GM12878 (cell line): ENCODE measurements around the gene DIP2A.

Experiments
- CEBPB ChIP-seq, 2 experiments: fragments of 150-350 bp in 1 of 2; IDR thresholded peaks; 2 replicates each; pipeline ENCODE4 v1.6.1; 2012 to 2014; ENCODE audit warnings: low read depth in 2 of 2, low read length in 2 of 2, borderline replicate concordance in 1 of 2, inconsistent platforms in 1 of 2
- EGR1 ChIP-seq, 2 experiments: IDR thresholded peaks; 1 replicate in 1 of 2; 2 replicates in 1 of 2; pipeline ENCODE4 v1.6.1; 2011 to 2012; ENCODE audit warnings: low read depth in 2 of 2, low read length in 2 of 2, borderline replicate concordance in 1 of 2, mild to moderate bottlenecking in 1 of 2, moderate library complexity in 1 of 2
- NRF1 ChIP-seq: conservative IDR thresholded peaks from 2 replicates; pipeline ENCODE4 v1.6.1; 2011; ENCODE audit warnings: mild to moderate bottlenecking, low read depth, low read length, improper control_type of control experiment
- POLR2AphosphoS5 ChIP-seq: IDR thresholded peaks from 2 replicates; pipeline ENCODE4 v1.6.1; 2011; ENCODE audit warnings: mild to moderate bottlenecking, low read length, inconsistent platforms
- RFX5 ChIP-seq: IDR thresholded peaks from 2 replicates; pipeline ENCODE4 v1.6.1; 2011; ENCODE audit warnings: low read depth, low read length, improper control_type of control experiment
- SREBF2 ChIP-seq: IDR thresholded peaks from 2 replicates; pipeline ENCODE4 v1.6.1; 2012; ENCODE audit warnings: mild to moderate bottlenecking, low read length
- SUZ12 ChIP-seq: fragments of 200-600 bp; sonication (generic); IDR thresholded peaks from one replicate; pipeline ENCODE4 v1.6.1; 2018; ENCODE audit warnings: antibody characterized with exemption, mild to moderate bottlenecking; ENCODE audit not compliant: unreplicated experiment
- TF ChIP-seq, protein P1 (sequence below), 3 experiments: IDR thresholded peaks in 2 of 3; conservative IDR thresholded peaks in 1 of 3; 2 replicates each; pipeline ENCODE4 v1.5.1; 2011; ENCODE audit warnings: low read depth in 3 of 3, low read length in 3 of 3, mild to moderate bottlenecking in 3 of 3, control low read depth in 2 of 3, moderate library complexity in 2 of 3, inconsistent platforms in 1 of 3, mixed read lengths in 1 of 3; ENCODE audit not compliant: control insufficient read depth in 2 of 3, insufficient read depth in 1 of 3; ENCODE audit errors: extremely low read depth in 1 of 3
- TF ChIP-seq, protein P2 (sequence below): IDR thresholded peaks from 2 replicates; pipeline ENCODE4 v1.6.1; 2012; ENCODE audit warnings: low read length, inconsistent platforms
- TF ChIP-seq, protein P3 (sequence below): IDR thresholded peaks from 2 replicates; pipeline ENCODE4 v1.6.1; 2012; ENCODE audit warnings: mild to moderate bottlenecking, low read depth, low read length
- TF ChIP-seq, protein P4 (sequence below): fragments of 450-650 bp; IDR thresholded peaks from 2 replicates; pipeline ENCODE4 v1.6.1; 2014; ENCODE audit warnings: mild to moderate bottlenecking

DNA sequence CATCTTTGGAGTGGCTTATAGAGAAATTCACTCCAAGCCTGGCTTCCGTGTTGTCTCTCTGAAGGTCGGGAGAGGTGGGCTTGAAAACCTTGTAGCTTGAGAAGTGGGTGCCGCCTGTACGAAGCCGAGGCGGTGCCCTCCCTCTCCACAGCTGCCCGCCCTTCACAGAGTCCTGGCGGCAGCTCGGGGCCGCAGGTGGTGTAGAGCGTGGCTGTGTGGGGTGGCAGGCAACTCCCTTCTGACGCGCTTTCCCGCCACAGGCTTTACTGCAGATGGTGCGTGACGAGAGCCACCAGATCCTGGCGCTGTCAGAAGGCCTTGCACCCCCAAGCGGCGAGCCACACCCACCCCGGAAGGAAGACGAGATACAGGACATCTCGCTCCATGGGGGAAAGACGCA lies 33.1 kb upstream of the DIP2A start:
- TF ChIP-seq POLR2AphosphoS5 (no peak), RFX5 (no peak), SUZ12 (no peak), EGR1 (IDR thresholded peaks at IDR 0.05; ENCODE audit: borderline replicate concordance in 1 of 2, low read depth in 2 of 2, low read length in 2 of 2) (no peak), NRF1 (no peak), CEBPB (IDR thresholded peaks at IDR 0.05; ENCODE audit: borderline replicate concordance in 1 of 2, low read depth in 2 of 2, low read length in 2 of 2) (no peak), SREBF2 (no peak)
- TF ChIP-seq, protein P1, sequence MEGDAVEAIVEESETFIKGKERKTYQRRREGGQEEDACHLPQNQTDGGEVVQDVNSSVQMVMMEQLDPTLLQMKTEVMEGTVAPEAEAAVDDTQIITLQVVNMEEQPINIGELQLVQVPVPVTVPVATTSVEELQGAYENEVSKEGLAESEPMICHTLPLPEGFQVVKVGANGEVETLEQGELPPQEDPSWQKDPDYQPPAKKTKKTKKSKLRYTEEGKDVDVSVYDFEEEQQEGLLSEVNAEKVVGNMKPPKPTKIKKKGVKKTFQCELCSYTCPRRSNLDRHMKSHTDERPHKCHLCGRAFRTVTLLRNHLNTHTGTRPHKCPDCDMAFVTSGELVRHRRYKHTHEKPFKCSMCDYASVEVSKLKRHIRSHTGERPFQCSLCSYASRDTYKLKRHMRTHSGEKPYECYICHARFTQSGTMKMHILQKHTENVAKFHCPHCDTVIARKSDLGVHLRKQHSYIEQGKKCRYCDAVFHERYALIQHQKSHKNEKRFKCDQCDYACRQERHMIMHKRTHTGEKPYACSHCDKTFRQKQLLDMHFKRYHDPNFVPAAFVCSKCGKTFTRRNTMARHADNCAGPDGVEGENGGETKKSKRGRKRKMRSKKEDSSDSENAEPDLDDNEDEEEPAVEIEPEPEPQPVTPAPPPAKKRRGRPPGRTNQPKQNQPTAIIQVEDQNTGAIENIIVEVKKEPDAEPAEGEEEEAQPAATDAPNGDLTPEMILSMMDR (IDR thresholded peaks at IDR 0.05 in 2 of 3, conservative IDR thresholded peaks at IDR 0.05 in 1 of 3; ENCODE audit: control insufficient read depth in 2 of 3, extremely low read depth in 1 of 3, insufficient read depth in 1 of 3, low read depth in 3 of 3, low read length in 3 of 3): no peak
- TF ChIP-seq, protein P2, sequence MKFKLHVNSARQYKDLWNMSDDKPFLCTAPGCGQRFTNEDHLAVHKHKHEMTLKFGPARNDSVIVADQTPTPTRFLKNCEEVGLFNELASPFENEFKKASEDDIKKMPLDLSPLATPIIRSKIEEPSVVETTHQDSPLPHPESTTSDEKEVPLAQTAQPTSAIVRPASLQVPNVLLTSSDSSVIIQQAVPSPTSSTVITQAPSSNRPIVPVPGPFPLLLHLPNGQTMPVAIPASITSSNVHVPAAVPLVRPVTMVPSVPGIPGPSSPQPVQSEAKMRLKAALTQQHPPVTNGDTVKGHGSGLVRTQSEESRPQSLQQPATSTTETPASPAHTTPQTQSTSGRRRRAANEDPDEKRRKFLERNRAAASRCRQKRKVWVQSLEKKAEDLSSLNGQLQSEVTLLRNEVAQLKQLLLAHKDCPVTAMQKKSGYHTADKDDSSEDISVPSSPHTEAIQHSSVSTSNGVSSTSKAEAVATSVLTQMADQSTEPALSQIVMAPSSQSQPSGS: no peak
- TF ChIP-seq, protein P3, sequence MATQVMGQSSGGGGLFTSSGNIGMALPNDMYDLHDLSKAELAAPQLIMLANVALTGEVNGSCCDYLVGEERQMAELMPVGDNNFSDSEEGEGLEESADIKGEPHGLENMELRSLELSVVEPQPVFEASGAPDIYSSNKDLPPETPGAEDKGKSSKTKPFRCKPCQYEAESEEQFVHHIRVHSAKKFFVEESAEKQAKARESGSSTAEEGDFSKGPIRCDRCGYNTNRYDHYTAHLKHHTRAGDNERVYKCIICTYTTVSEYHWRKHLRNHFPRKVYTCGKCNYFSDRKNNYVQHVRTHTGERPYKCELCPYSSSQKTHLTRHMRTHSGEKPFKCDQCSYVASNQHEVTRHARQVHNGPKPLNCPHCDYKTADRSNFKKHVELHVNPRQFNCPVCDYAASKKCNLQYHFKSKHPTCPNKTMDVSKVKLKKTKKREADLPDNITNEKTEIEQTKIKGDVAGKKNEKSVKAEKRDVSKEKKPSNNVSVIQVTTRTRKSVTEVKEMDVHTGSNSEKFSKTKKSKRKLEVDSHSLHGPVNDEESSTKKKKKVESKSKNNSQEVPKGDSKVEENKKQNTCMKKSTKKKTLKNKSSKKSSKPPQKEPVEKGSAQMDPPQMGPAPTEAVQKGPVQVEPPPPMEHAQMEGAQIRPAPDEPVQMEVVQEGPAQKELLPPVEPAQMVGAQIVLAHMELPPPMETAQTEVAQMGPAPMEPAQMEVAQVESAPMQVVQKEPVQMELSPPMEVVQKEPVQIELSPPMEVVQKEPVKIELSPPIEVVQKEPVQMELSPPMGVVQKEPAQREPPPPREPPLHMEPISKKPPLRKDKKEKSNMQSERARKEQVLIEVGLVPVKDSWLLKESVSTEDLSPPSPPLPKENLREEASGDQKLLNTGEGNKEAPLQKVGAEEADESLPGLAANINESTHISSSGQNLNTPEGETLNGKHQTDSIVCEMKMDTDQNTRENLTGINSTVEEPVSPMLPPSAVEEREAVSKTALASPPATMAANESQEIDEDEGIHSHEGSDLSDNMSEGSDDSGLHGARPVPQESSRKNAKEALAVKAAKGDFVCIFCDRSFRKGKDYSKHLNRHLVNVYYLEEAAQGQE: no peak
- TF ChIP-seq, protein P4, sequence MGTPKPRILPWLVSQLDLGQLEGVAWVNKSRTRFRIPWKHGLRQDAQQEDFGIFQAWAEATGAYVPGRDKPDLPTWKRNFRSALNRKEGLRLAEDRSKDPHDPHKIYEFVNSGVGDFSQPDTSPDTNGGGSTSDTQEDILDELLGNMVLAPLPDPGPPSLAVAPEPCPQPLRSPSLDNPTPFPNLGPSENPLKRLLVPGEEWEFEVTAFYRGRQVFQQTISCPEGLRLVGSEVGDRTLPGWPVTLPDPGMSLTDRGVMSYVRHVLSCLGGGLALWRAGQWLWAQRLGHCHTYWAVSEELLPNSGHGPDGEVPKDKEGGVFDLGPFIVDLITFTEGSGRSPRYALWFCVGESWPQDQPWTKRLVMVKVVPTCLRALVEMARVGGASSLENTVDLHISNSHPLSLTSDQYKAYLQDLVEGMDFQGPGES: no peak
